Stimulated activated CD8-positive, alpha-beta memory T cell treated with anti-CD3 and anti-CD28 coated beads, Interleukin-15, amount 100 ng/mL, for 4 hours (primary cell): Measurements from ENCODE around the gene RUNX2.

ENCODE experiments used
- DNase-seq, 2 donors: peaks; one replicate each; pipeline ENCODE4 v3.0.0-alpha.2; 2020; ENCODE audit warnings: low read depth in 2 of 2

RUNX2 gene

GRCh38 chr6:45675634-45676033 lies 347.5 kb downstream of the RUNX2 start:
- no peak for DNase-seq

DNA sequence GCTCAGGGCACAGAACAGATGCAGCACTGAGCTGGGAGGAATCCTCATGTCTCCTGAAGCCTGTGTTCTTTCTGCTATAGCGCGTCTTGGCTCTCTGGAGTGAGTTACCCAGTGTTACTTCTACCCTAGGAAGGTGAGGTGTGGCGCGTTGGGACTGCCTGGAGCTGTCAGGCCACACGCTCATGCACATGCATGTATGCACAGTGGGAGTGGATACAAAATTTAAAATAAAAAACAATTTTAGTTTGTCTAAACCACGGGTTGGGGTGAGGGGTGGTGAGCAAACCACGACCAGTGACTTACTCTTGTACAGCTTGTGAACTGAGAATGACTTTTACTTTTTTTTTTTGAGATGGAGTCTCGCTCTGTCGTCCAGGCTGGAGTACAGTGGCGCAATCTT lies 348.2 kb downstream of the RUNX2 start:
- no peak for DNase-seq

GRCh38 chr6:45677381-45678284 lies 349.5 kb downstream of the RUNX2 start:
- peak in 1 of 2 donors; percentile 13 for DNase-seq

- DNase-seq, result no peak
Measured at GRCh38 chr6:45678285-45678607, 350.1 kb downstream of the RUNX2 start.

GRCh38 chr6:45679163-45679562 lies 351.0 kb downstream of the RUNX2 start:
- DNase-seq, result no peak

DNA sequence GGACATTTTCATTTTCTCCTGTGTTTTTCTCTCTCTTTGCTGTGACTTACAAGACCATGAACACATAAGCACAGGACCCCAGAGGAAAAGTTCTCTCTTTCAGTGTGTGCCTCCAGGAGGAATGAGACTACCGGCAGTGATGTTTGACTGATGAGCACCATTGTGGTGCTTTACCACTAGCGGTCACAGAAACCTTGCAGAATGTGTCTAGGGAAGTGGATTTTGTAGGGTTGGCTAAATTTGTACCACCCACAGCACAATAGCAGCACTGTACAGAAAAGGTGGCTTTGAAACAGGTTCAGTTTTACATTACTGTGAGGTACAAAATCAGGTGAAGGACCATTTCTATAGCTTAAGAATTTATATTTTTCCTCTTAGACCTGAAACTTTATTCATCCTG lies 351.5 kb downstream of the RUNX2 start:
- no peak for DNase-seq

- no peak for DNase-seq
Measured at GRCh38 chr6:45681860-45682511, 353.9 kb downstream of the RUNX2 start.

DNA sequence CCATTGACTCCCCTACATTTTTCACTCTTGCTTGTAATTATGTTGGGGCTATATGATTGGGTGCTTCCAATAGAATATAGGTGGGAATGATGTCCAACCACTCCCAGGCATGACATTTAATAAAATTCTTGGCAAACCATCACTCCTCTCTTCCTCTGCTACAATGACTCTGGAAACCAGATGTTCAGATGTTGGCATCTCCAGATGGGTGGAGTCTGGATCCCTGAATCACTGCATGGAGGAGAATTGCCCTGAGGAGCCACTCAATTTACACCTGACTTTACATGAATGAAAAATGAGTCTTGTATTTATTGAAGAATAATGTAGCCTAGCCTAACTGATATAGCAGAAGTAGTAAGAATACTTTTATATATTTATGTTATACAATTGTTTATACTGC lies 356.3 kb downstream of the RUNX2 start:
- no peak for DNase-seq

DNA sequence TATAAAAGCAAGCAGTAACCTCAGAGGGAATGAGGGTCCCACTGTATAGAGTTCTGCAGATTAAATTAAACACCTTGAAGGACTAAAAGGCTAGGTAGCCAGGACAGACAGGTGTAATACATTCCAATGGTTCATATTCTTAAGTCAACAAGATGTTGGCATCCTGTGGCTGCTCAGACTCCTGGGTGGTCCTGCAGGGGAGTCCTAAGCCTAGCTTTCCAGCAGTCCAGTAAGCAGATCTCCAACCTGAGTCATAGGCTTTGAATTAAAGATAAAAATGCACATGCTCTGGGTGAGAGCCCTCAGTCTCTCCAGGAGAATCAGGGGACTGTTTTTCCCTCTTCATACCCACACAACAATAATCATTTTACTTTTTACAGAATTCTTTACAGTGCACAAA lies 356.9 kb downstream of the RUNX2 start:
- DNase-seq, result no peak

- DNase-seq, result no peak
Measured at GRCh38 chr6:45686841-45687569, 358.9 kb downstream of the RUNX2 start.

DNA sequence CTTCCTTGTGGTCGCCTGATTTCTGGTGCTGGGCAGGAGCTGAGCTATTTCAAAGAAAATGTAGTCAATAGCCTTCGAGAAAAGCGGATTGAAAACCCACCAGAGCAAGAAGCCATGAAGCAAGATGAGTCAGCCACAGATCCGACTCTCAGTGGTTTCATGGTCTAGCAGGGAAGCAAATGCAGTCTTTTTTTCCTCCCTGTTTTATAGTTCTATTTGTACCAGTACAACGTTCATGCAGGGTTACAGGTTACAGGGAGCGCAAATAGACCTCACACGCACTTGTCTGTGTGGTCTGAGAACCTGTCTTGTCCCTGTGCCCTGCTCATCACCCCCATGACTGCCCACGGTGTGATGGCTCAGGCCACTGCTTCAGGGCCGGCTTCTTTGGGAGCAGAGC lies 359.4 kb downstream of the RUNX2 start:
- no peak for DNase-seq

- no peak for DNase-seq
Measured at GRCh38 chr6:45688180-45688579, 360.1 kb downstream of the RUNX2 start.

- no peak for DNase-seq
Measured at GRCh38 chr6:45689926-45690615, 361.9 kb downstream of the RUNX2 start.

GRCh38 chr6:45690846-45691245 lies 362.7 kb downstream of the RUNX2 start:
- DNase-seq, result no peak

DNA sequence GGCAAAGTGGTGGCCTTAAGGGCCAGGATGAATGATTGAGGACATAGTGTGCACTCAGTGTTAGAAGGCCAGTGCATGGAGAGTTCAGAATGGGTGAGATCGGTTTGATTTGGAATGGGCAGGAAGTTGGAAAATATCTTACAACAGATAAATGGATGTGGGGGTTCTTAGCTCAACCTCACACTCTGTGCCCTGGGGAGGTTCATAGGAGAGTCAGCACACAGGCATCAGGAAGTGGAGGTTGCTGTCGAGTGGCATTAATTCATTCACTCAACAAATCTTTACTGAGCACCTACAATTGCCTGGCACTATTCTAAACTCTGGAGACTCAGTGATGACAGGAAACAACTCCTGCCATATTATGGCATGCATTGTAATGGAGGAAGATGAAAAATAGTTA lies 363.3 kb downstream of the RUNX2 start:
- no peak for DNase-seq

DNA sequence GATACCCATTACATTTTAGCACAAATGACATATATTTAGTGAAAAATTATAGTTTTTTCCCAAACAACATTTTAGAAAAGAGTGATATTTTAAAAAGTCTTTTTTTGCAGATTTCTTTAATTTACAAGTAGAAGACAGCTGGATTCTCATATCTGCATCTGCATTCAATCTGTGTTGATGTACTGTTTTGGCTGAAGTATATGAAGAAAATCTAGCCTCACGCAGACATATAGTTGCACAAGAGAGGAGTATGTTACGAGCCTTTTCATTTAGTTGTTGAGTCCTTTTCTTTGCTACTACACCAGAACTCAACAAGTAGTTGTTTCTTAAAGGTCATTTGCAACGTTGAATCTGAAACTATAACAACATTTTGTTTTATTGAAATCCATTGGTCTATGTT lies 363.9 kb downstream of the RUNX2 start:
- no peak for DNase-seq

- no peak for DNase-seq
Measured at GRCh38 chr6:45696738-45697137, 368.6 kb downstream of the RUNX2 start.

DNA sequence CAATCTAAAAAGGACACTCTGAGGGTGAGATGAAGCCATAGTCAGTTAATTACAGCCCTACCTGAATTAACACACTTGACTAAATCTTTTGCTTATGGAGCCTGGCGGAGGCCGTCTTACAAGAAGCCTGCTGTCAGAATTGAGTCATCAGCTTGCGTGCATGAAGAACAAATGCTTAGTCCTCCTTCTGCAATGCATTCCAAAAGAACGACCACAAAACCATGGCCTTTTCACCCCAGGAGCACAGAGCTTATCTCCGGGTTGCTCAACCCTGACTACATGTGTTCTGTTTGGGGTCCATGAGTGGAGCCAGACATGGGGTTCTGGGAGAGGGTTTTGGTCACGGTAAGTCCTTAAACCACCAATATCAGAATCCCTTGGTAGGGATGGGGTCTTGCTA lies 369.5 kb downstream of the RUNX2 start:
- DNase-seq, result no peak

- DNase-seq, result no peak
Measured at GRCh38 chr6:45698046-45698445, 369.9 kb downstream of the RUNX2 start.

DNA sequence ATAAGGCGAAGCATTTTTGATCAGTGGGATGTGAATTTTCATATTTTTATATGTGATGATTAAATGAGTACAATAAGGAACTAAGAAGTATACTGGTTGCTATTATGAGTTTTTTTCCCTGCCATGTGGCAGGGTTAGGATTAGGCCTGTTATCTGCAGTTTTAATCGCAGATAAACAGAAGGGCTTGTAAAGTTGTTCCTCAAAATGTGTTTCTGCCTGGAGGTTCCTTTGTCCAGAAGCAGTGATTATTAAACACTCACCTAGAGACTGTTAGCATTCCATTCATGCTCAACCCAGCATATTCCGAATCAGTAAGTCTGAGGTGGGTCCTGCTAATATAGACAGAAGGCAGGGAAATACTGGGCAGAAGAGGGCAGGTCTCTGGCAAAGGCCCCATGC lies 371.5 kb downstream of the RUNX2 start:
- DNase-seq, result no peak

GRCh38 chr6:45702849-45703739 lies 375.0 kb downstream of the RUNX2 start:
- no peak for DNase-seq
